DOHH2 (cell line): ENCODE measurements around the gene PLK3.

Experiments
- H3F3A ChIP-seq: fragments of 200-600 bp; sonication (generic), shearing (Covaris generic); 2 replicates; pipeline ENCODE4 v1.6.0; 2016; ENCODE audit warnings: antibody characterized with exemption, mild to moderate bottlenecking; ENCODE audit not compliant: control insufficient read depth, insufficient read depth
- H3K27ac ChIP-seq: fragments of 200-600 bp; sonication (generic); 2 replicates; pipeline ENCODE4 v1.5.1; 2014; ENCODE audit warnings: low read depth, mild to moderate bottlenecking, low read length, moderate library complexity
- H3K27me3 ChIP-seq: fragments of 200-600 bp; sonication (generic); 2 replicates; pipeline ENCODE4 v1.6.1; 2014; ENCODE audit warnings: mild to moderate bottlenecking, low read length, mixed read lengths; ENCODE audit not compliant: control insufficient read depth
- H3K36me3 ChIP-seq: fragments of 200-600 bp; sonication (generic); 2 replicates; pipeline ENCODE4 v1.6.1; 2014; ENCODE audit warnings: mild to moderate bottlenecking, low read length, moderate library complexity, mixed read lengths; ENCODE audit not compliant: control insufficient read depth
- H3K4me1 ChIP-seq: fragments of 200-600 bp; sonication (generic); 2 replicates; pipeline ENCODE4 v1.6.1; 2014; ENCODE audit warnings: mild to moderate bottlenecking, low read length, mixed read lengths; ENCODE audit not compliant: control insufficient read depth
- H3K4me2 ChIP-seq: fragments of 200-600 bp; sonication (generic); 2 replicates; pipeline ENCODE4 v1.6.0; 2014; ENCODE audit warnings: mild to moderate bottlenecking, low read length, moderate library complexity
- H3K4me3 ChIP-seq: fragments of 200-600 bp; sonication (generic); 2 replicates; pipeline ENCODE4 v1.5.1; 2014; ENCODE audit warnings: mild to moderate bottlenecking, low read length, mixed read lengths
- H3K79me2 ChIP-seq: fragments of 200-600 bp; sonication (generic); 2 replicates; pipeline ENCODE4 v1.6.1; 2014; ENCODE audit warnings: mild to moderate bottlenecking, low read length, mixed read lengths; ENCODE audit not compliant: control insufficient read depth
- H3K9me2 ChIP-seq: fragments of 200-600 bp; sonication (generic); replicated peaks from 2 replicates; pipeline ENCODE4 v1.6.1; 2014; ENCODE audit warnings: mild to moderate bottlenecking, low read length, mixed read lengths; ENCODE audit not compliant: control insufficient read depth
- H3K9me3 ChIP-seq: fragments of 200-600 bp; sonication (generic); 2 replicates; pipeline ENCODE4 v1.6.1; 2014; ENCODE audit warnings: antibody characterized with exemption, low read length, mixed read lengths; ENCODE audit not compliant: control insufficient read depth, insufficient read depth
- H4K20me1 ChIP-seq: fragments of 200-600 bp; sonication (generic); 2 replicates; pipeline ENCODE4 v1.6.0; 2014; ENCODE audit warnings: low read depth, mild to moderate bottlenecking, antibody characterized with exemption, low read length, moderate library complexity; ENCODE audit not compliant: control insufficient read depth, insufficient read depth
- CTCF ChIP-seq: fragments of 200-600 bp; sonication (generic); IDR thresholded peaks from one replicate; pipeline ENCODE4 v1.5.1; 2014; ENCODE audit warnings: antibody characterized with exemption, mild to moderate bottlenecking, low read depth, low read length; ENCODE audit not compliant: poor library complexity, severe bottlenecking
- EZH2phosphoT487 ChIP-seq: fragments of 200-600 bp; sonication (generic); IDR thresholded peaks from 2 replicates; pipeline ENCODE4 v1.6.1; 2017; ENCODE audit warnings: borderline replicate concordance, mild to moderate bottlenecking, antibody characterized with exemption, low read length, moderate library complexity, mixed read lengths

PLK3 gene

GRCh38 chr1:44847845-44848244 lies 47.7 kb downstream of the PLK3 start:
- Histone ChIP-seq H3K9me3 (no peaks in the 10 kb centered on the region), H4K20me1 (no peaks in the 10 kb centered on the region), H3K4me2 (no peak overlapping the region), H3K79me2 (no peaks in the 10 kb centered on the region), H3K27me3 (peaks cover 2% of the 10 kb centered on the region; the same call in 1 of the 2 replicates), H3K4me3 (no peak overlapping the region), H3K4me1 (peaks cover 6% of the 10 kb centered on the region), H3K27ac (no peak overlapping the region), H3F3A (peaks cover 6% of the 10 kb centered on the region; the same call in 1 of the 2 replicates), H3K36me3 (peaks cover 4% of the 10 kb centered on the region; the same call in 1 of the 2 replicates), H3K9me2 (no peaks in the 10 kb centered on the region)
- no peak for TF ChIP-seq CTCF
- TF ChIP-seq EZH2phosphoT487 = no peak

- H3K9me2 ChIP-seq = no peaks in the 10 kb centered on the region
- no peaks in the 10 kb centered on the region for H3K79me2 ChIP-seq
- TF ChIP-seq CTCF (no peak), EZH2phosphoT487 (no peak)
Observed at GRCh38 chr1:44848456-44849181, 48.4 kb downstream of the PLK3 start.

GRCh38 chr1:44849575-44850132 lies 49.5 kb downstream of the PLK3 start:
- Histone ChIP-seq H3K4me3 (no peak overlapping the region), H3K4me1 (no peaks in the 10 kb centered on the region; the same call in 1 of the 2 replicates), H3K79me2 (no peaks in the 10 kb centered on the region), H3K4me2 (no peak overlapping the region), H3K9me3 (no peaks in the 10 kb centered on the region), H3K36me3 (peaks cover 4% of the 10 kb centered on the region; the same call in 1 of the 2 replicates), H4K20me1 (no peaks in the 10 kb centered on the region), H3K27ac (no peak overlapping the region), H3K9me2 (no peaks in the 10 kb centered on the region), H3K27me3 (no peaks in the 10 kb centered on the region), H3F3A (peaks cover 6% of the 10 kb centered on the region; the same call in 1 of the 2 replicates)
- TF ChIP-seq EZH2phosphoT487 = no peak
- no peak for TF ChIP-seq CTCF

More at GRCh38 chr1:44848456-44849181, 48.4 kb downstream of the PLK3 start:
- Histone ChIP-seq H3K4me1 (no peaks in the 10 kb centered on the region; the same call in 1 of the 2 replicates), H3F3A (peaks cover 6% of the 10 kb centered on the region; the same call in 1 of the 2 replicates), H3K4me2 (no peak overlapping the region), H3K4me3 (no peak overlapping the region), H3K36me3 (peaks cover 4% of the 10 kb centered on the region; the same call in 1 of the 2 replicates), H4K20me1 (no peaks in the 10 kb centered on the region), H3K27me3 (no peaks in the 10 kb centered on the region), H3K27ac (no peak overlapping the region), H3K9me3 (no peaks in the 10 kb centered on the region)
